Stimulated activated CD8-positive, alpha-beta memory T cell treated with anti-CD3 and anti-CD28 coated beads, Interleukin-2, amount 100 ng/mL, for 48 hours (primary cell): Measurements from ENCODE around the gene DIRAS1.
"Not testable (repeated sequence)": the region's sequence is repeated elsewhere in the genome, so short reads cannot be mapped to it uniquely, and the experiment has no call there.

Experiments
- DNase-seq, 2 donors: peaks; one replicate each; pipeline ENCODE4 v3.0.0-alpha.2; 2020; ENCODE audit warnings: low read depth in 2 of 2

The DIRAS1 gene

DNA sequence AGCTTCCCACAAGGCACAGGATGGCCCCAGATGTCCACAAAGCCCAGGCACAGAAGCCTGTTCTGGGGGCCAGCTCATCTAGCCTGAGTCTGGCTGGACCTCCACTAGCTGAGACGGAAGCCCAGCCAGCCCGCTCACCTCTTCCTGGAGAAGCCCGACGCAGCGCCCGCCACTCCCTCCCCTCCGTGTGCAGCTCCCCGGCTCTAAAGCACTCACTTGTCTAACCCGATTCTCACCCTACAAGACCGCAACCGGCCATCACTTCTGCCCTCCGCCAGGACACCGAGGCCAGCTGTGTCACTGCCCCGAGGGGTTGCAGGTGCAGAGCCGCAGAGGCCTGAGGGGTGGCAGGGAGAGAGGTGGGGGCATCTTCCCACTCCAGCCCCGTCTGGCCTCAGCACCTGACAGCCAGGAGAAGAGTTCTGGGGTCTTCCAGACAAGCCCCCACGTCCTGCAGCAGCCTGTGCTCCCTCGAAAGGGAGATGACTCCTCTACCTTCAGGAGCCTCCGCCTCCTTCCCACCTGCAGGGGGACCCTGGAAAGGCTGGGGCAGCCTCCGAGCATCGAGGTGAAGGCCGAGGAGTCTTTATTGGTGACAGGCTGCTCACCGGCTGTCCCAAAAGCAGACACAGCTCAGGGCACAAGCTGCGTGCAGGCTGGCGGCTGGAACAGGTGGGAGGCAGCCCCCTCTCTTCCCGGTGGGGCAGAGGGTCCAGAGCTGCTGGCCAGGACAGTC, 5.9 kb upstream of the DIRAS1 start:
- DNase-seq, result no peak

DNA sequence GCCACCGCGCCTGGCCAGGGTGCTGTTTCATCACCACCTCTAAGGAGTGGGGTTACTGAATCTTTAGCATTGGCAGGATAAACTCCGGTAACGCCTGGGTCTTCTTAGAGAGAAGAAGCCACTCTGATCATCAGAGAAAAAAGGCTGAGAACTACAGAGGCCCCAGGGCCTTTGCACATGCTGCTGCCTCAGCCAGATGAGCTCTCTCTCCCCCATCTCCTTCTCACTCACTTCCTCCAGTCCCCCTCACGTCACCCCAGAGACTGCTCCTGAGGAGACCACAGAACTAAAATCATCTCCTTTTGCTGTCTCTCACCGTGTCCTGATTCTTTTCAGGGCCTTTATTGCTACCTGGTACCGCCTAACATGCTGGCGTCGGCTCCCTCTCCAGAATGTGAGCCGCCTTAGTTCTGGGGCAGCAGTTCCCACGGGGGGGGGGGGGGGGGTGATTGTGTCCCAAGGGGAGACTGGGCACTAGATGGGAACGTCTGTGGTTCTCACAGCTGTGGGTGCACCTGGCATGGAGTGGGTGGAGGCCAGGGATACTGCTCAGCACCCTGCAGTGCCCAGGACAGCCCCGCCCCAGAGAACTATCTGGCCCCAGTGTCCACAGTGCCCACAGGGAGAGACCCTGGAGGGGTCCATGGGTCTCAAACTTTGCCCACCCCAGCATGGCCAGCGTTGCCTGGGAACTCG, 5.1 kb upstream of the DIRAS1 start:
- no peak for DNase-seq

DNA sequence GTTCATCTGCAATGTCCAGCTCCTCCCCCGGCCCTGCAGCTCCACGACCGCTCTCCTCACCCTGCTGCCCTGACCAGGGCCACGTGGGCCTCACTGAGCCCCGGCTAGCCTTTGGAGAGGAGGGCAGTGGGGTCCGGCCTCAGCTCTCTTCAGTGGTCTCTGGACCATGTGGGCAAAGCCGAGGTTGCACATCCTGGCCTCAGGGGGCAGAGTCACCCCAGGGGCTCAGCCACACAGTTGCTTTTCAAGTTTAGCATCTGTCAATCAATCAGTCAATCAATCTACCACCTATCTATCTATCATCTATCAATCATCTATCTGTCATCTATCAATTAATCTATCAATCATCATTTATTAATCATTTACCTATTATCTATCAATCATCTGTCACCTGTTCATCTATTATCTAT, 3.0 kb upstream of the DIRAS1 start:
- no peak for DNase-seq

DNA sequence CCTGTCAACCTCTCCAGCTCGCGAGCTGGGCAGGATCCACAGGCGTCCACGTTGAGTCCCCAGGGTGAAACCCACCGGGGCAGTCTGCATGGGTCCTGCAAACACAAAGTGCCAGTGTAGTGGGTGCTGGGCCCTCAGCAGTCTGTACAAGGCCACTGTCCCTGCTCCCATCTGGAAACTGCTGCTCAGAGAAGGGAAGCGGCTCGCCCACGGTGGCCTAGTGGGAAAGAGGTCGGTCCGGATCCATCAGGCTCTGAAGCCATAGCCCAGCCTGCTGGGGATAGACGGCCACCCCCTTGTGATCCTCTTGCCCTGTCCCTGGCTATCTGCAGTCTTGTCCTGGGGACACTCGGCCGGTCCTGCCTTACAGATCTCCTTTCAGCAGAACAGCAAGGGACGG, 2.6 kb upstream of the DIRAS1 start:
- DNase-seq, result no peak

DNA sequence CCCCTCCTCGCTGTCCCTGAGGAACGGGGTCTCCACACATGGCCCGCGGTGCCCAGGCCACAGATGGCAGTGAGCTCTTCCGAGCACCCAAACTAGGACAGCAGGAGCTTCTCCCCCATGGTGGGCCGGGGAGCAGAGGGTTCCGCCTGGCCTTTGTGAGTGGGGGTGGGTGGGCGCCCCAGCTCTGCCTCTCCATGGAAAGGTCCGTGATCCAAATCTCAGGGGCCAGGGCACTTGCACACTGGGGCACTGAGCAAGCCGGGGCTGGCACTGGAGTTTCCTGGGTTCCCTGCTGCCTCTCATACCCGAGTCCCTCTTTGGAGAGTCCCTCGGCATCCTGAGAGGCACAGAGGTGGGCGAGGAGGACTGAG, 2.2 kb upstream of the DIRAS1 start:
- DNase-seq, result no peak

DNA sequence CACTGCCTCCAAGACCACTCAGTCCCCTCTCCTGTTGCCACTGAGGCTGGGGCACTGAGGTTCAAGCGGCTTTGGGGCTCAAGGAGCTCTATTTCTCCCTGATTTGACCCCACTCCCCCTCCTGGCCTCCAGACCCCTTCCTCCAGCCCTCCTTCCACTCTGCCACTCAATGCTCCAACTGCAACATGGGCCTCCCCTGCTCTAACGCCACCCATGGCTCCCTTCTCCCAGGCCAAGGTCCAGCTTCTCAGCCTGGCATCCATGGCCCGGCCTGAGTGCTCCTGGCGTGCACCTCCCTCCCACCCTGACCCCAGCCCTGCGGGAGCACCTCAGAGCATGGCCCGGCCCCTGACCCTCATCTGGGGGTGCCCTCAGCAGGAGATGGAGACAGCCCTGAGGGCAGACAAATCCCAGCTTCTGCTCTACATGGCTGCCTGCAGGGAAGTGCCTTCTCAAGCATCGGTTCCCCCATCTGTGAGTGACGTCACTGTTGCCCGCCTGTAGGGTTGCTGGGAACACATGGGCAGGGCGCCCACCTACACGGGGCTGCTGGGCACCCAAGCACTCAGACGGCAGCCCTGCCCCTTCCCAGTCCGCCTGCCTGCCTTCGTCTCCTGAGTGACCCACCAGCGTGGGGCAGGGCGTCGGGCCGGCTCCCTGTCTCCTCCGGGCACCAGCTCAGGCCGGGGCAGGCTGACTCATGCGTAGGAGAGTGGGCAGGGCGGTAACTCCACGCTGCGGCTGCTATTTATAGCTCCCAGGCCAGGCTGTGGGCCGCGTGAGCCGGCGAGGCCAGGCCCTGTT, 1.6 kb upstream of the DIRAS1 start:
- no peak for DNase-seq

DNA sequence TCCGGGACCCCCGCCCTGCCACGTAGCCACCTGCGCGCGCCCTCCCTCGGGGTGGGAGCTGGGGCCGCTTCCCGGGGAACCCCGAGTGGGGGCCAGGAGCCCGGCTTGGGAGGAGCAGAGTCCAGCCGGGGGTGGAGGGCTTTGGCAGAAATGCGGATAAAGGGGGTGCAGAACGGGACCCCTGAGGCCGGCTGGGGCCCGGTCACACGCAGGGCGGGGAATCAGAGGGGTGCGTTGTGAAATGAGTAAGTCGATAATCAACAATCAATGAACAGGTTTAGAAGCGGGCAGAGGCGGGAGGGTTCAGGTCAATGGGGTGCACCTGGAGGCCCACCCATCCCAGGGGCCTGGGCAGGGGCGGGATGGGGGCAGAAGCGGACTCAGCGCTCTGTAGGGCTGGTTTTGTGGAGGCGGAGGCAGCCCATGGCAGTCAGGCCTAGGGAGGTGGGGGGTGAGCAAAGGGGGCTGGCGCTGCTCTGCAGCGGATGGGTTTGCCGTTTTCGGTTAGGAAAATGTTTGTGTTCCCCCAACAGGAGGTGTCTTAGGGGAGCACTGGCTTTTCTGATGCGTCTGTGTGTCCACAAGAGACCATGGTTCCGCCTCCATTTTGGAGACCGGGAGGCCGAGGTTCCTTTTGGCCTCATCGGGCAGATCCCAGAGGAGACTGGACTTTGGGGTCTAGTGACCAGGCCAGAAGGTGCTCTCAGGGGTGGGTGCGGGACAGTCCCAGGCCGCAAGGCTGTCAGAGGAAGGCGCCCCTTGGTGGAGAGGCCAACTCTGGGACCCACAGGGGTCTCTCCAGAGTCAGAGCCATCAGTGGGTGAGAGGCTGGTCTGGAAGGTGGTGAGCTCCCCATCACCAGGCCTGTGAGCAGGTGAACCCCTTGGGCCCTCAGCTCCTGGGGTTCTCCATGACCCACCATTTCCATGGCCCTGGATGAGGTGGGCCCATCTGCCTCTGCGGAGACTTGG, 683 bp upstream of the DIRAS1 start:
- DNase-seq, result no peak

DNA sequence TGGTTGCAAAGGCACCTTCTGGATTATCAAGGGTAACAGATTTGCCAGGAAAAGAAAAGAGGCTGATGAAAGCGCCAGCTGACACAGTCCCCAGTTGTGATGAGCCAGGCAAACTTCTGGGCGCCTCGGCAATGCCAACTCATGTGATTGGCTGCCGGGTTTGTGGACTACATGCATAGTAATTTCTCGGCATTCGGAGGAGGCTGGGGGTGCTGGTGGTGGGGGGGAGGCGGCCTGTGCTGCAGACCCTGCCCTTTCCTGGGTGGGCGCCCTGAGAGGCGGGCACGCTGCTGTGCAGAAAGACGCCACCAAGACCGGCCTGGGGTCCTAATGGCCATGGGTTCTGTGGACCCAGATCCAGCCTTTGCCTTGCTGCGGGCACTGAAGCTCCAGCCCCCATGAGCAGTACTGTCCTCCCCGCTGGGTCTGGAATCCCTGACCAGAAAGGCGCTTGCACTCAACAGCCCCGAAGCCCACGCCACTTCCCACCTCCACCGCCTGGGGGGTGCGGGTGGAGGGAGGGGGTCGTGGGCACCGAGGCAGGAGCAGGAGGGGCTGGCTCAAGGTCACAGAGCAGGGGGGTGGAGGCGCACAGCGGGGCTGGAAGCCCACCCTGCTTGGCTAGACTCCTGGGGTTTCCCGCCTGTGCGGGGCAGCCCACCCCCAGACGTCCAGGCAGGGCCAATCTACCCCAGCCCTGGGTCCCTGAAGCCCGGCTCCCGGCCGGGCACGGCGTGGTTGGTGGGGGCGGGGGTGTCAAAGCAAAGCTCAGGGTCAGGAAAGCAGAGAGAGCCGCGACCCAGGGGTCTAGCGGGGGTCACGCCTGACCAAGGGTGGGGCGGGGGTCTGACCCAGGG, 1.0 kb downstream of the DIRAS1 start:
- no peak for DNase-seq

DNA sequence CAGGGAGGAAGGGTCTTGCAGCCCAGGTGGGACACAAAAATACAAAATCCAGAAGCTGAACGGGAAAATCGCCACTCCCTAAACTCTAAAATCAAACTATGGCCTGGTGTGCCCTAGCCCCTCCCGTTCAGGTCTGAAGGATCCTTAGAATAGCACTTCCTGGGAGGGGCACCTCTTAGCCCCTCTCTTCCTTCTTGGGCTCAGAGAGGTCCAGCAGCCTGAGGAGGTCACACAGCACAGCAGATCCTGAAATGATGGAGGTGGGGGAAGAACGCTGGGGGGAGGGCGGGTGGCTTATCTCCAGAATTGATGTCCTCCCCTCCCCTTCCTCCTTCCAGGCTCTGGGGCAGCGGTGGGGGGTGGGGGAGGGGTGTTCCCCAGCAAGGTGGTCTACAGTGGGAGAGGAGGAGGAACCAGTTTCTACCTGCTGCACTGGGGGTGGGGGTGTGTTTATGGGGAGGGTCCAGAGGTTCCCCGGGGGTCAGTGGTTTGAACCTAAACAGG, 1.9 kb downstream of the DIRAS1 start:
- no peak for DNase-seq

DNA sequence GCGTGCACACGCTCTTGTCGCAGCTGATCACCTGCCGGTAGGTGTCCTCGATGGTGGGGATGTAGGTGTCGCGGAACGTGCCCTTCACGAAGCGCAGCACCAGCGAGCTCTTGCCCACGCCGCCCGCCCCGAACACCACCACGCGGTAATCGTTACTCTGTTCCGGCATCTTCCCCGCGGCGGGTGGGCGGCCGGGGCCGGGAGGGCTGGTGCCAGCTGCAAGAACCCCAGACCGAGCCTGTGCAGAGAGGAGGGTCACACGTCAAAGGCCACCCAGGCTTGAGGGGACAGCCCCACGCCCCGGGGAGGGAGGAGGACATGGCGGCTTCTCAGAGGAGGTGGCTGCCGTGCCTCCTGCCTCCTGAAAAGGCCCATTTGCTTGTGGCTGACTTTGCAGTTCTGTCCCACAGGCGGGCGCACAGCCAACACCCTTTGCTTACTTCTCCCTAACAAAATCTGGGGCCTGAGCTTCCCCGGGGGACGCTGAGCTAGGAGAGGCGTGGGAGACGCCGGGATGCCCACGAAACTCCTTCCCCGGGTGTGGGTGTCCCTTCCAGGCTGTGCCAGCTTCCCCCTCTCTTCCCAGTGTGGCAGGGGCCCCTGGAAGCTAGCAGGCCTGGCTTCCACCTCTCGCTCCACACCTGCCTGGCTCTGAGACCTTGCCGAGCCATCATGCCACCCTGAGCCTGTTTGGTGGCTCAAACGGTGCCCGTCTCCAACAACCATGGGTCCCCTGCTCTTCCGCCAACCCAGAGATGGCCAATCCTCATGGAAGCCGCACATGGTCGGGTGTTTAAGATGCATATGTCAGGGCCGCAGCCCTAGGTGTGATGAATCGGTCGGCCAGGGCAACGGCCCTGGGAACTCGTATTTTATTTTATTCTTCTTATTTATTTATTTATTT, 3.3 kb downstream of the DIRAS1 start:
- no peak for DNase-seq

DNA sequence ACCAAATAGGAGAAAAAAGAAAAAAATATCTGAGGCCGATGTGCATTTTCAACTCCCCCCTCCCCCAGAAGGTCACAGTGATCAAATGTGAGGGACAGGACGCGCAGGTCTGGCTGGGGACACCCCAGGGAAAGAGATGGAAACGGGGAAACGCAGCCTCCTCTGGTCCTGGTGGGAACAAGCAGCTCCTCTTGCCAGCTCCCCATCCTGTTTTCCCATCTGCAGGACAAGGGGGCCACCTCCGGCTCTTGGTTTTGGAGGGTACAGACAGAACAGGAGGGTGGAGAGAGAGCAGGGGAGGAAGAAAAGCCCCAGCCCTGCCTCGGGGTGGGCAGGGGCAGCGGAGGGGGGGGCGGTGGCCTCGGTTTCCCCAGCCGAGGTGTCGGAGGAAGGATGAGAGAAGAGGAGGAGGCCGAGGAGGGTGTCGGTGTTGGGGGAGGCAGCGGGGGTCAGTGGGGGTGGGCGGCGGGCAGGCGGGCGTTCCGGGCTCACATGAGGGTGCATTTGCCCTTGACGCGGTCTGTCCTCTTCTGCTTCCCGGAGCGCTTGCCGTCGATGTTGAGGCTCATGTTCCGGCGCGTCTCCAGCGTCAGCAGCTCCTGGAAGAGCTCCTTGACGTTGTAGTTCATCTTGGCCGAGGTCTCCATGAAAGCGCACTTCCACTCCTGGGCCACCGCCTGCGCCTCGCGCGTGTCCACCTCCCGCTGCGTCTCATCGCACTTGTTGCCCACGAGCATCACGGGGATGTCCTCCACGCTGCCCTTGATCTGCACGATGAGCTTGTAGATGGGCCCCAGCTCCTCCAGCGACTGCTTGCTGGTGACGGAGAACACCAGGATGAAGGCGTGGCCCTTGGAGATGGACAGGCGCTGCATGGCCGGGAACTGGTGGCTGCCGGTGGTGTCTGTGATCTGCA, 4.2 kb downstream of the DIRAS1 start:
- no peak for DNase-seq

DNA sequence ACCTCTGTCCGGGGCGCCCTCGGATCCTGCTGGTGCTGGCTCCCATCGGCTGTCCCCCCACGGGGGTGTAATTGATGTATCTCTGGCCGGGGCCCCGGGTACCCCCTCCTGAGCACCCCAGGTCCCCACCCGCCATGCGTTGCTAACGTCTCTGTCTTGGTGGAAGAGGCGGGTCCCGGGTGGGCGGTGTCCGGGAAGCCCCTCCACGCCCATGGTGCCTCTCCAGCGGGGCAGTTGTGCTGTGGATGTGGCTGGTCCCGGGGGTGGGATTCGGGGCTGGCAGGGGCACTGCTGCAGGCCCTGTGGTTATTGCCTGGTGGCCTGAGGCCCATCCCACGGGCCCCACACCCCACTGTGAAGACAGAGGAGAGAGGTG, 4.9 kb downstream of the DIRAS1 start:
- no peak for DNase-seq

DNA sequence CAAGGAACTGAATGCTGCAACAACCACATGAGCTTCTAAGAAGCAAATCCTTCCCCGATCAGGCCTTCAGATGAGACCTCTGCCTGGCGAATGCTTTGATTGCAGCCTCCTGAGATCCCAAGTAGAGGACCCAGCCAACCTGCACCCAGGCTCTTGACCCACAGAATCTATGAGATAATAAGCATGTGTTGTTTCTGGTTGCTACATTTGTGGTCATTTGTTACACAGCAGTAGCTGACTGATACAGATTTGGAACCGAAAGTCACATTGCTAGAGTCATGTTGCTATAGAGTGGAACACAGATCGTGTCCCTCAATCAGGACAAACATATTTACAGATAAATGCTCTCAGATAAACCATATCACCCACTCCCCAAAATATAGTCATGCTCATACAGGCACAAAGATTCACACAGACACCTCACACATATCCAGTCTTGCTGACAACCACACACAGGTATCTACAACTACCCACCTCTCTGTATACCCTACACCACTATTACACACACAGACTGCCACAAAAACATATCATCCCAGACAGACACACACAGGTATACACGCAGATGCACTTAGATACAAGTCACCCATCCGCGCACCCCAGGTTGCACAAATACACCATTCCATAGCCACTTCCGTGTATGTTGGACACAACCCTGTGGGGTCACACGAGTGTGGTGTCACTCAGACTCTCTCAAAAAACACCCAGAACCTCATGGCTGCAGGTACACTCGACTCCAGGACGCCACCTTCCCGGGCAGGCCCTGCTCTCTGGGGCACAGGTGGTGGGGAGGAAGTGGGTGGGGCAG, 5.5 kb downstream of the DIRAS1 start:
- no peak for DNase-seq

DNA sequence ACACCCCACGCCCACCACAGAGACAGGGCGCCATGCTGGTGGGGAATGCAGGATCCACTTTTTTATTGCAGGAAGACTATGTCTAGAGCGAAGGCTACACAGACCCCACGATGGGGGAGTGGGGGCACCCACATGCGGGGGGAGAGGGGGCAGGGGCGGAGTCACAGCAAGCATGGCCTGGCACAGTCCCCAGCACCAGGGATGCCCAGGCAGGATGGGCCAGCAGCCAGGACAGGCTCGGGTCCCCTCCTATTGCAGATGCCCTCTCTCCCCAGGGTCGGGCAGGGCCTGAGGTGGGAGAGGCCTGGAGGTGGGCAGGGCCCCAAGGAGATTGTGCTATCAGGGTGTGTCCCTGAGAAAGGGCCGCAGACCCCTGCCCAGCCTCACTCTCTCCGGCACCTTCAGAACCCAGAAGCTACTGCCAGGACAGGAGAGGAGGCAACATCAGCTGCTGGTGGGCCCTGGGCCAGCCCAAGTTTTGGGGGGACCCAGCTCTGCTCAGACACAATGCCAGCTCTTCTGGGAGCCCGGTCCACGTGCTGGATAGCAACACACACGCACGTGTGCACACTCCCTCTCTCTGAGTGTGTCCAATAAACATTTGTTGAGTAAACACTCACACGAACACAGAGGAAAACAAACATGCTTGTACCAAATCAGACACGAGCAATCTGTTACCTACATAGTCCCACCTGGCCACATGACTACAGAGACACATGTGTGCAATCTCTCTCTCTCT, 6.5 kb downstream of the DIRAS1 start:
- DNase-seq, result no peak

DNA sequence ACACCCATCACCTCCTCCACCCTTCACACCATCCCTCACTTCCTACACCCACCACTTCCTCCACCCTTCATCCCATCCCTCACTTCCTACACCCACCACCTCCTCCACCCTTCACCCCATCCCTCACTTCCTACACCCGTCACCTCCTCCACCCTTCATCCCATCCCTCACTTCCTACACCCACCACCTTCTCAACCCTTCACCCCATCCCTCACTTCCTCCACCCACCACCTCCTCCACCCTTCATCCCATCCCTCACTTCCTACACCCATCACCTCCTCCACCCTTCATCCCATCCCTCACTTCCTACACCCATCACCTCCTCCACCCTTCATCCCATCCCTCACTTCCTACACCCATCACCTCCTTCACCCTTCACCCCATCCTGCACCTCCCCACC, 7.1 kb downstream of the DIRAS1 start:
- DNase-seq, result not testable (repeated sequence)

DNA sequence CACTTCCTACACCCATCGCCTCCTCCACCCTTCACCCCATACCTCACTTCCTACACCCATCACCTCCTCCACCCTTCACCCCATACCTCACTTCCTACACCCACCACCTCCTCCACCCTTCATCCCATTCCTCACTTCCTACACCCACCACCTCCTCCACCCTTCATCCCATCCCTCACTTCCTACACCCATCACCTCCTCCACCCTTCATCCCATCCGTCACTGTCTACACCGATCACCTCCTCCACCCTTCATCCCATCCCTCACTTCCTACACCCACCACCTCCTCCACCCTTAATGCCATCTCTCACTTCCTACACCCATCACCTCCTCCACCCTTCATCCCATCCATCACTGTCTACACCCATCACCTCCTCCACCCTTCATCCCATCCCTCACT, 8.0 kb downstream of the DIRAS1 start:
- DNase-seq, result not testable (repeated sequence)

DNA sequence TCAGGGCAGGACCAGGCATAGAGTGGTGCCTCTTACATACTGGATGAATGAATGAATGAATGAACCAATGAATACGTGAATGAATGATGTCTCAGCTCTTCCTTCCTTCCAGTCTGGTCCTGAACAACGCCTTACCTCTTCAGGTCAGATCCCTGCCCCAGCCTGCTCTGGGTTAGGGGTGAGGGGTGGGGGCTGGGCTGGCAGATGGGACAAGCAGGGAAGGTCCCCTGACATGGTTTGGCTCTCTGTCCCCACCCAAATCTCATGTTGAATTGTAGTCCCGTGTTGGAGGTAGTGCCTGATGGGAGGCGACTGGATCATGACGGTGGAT, 9.3 kb downstream of the DIRAS1 start:
- DNase-seq, result no peak
